GM10248 (cell line): ENCODE measurements around the gene SAMD4B.
"Not testable (repeated sequence)": the region's sequence is repeated elsewhere in the genome, so short reads cannot be mapped to it uniquely, and the experiment has no call there.

Experiments
- CTCF ChIA-PET: fragments of 300-600 bp; sonication (Branson Sonifier 250); formaldehyde crosslinking; extraction: SDS; loops from one replicate; lab custom pipeline; 2021; ENCODE audit warnings: antibody characterized with exemption; lab: Yijun Ruan, JAX
- POLR2A ChIA-PET: fragments of 350-650 bp; sonication (Branson Sonifier 250); formaldehyde crosslinking; extraction: SDS; loops from one replicate; lab custom pipeline; 2020; ENCODE audit warnings: antibody characterized with exemption; lab: Yijun Ruan, JAX
- DNase-seq: peaks from one replicate; pipeline ENCODE4 v3.0.0; 2012; ENCODE audit errors: extremely low spot score
- TF ChIP-seq, protein P1 (sequence below): IDR thresholded peaks from 2 replicates; pipeline ENCODE4 v1.5.1; 2012; ENCODE audit warnings: mild to moderate bottlenecking, low read depth; ENCODE audit errors: extremely low read depth, missing control alignments, control extremely low read depth

Gene SAMD4B

DNA sequence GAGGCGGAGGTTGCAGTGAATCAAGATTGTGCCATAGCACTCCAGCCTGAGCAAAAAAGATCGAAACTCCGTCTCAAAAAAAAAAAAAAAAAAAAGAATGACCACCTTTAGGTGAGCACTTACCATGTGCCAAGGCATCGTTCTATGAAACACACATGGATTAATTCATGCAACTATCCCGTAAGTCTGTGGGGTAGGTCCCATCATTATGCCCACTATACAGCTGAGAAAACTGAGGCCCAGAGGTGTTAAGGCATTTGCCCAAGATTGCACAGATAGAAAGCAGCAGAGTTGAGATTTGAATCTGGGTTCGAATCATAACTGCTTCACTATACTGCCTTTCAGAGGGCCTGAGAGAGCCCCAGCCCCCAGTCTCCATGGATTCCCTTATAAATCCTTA, 8.7 kb upstream of the SAMD4B start:
- DNase-seq = no peak
- ChIA-PET CTCF (interaction anchor here (0.9 to 1.2 kb wide), 3 partner anchors 9 to 78 kb away, joined by 3 read pairs; partner anchors contain the start of gene SAMD4B), POLR2A (no interaction called here)
- TF ChIP-seq, protein P1, sequence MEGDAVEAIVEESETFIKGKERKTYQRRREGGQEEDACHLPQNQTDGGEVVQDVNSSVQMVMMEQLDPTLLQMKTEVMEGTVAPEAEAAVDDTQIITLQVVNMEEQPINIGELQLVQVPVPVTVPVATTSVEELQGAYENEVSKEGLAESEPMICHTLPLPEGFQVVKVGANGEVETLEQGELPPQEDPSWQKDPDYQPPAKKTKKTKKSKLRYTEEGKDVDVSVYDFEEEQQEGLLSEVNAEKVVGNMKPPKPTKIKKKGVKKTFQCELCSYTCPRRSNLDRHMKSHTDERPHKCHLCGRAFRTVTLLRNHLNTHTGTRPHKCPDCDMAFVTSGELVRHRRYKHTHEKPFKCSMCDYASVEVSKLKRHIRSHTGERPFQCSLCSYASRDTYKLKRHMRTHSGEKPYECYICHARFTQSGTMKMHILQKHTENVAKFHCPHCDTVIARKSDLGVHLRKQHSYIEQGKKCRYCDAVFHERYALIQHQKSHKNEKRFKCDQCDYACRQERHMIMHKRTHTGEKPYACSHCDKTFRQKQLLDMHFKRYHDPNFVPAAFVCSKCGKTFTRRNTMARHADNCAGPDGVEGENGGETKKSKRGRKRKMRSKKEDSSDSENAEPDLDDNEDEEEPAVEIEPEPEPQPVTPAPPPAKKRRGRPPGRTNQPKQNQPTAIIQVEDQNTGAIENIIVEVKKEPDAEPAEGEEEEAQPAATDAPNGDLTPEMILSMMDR = no peak

DNA sequence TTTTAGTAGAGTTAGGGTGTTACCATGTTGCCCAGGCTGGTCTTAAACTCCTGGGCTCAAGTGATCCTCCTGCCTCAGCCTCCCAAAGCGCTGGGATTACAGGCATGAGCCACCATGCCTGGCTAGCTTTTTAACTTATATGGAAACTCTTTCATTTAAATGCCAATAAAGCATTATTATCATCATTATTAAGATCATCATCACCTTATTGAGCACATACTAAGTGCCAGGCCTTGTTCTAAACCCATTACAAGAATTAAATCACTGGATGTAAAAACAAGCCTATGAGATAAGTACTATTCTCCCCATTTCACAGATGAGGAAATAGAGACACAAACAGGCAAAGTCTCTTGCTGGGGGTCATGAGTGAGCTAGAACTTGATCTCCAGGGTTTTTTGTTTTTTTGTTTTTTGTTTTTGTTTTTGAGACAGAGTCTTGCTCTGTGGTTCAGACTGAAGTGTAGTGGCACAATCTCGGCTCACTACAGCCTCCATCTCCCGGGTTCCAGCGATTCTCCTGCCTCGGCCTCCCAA, 7.7 kb upstream of the SAMD4B start:
- TF ChIP-seq, protein P1 = no peak
- ChIA-PET POLR2A (no interaction called here), CTCF (interaction anchor here (2.9 kb wide), 1 partner anchor 212 kb away, joined by 12 read pairs; no protein-coding TSS in a partner anchor)
- no peak for DNase-seq

DNA sequence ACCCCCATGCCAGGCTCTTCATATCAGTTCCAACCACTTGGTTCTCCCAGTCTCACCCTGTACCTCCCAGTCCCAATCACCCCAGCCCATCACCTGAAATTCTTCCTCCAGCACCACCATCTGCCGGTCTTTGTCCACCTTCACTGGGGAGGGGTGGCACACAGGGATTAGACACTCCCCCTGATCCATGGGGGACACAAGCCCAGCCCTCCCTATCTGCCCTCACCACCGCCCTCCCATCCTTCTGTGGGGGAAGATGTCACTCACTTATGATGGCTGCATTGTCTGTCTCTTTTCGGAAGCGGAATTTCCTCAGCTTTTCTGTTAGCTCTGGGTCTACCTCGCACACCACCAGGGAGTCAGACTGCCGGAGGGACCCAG, 7.1 kb upstream of the SAMD4B start:
- TF ChIP-seq, protein P1 = no peak
- ChIA-PET POLR2A (no interaction called here), CTCF (interaction anchor here (0.6 to 2.9 kb wide), 5 partner anchors 8 to 213 kb away, joined by 3 to 12 read pairs (median 3); no protein-coding TSS in a partner anchor)
- no peak for DNase-seq

DNA sequence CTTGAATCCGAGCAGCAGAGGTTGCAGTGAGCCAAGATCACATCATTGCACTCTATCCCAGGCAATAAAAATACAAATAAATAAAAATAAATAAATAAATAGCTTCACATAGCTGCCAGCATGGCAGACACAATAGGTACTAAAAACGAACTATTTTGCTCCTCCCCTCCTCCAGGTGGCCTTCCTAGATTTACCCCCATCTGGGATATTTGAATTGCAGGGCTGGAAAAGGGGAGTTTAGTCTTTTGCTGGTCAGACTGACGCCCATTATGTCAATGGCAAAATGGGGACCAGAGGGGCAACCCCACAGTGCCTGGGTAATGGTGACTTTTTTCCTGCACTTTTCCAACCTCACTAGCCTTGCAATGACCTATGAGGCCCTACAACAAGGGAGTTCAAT, 5.7 kb upstream of the SAMD4B start:
- ChIA-PET CTCF (interaction anchor here (1.4 to 2.9 kb wide), 3 partner anchors 9 to 214 kb away, joined by 3 to 12 read pairs (median 5); no protein-coding TSS in a partner anchor), POLR2A (no interaction called here)
- TF ChIP-seq, protein P1 = no peak
- no peak for DNase-seq

DNA sequence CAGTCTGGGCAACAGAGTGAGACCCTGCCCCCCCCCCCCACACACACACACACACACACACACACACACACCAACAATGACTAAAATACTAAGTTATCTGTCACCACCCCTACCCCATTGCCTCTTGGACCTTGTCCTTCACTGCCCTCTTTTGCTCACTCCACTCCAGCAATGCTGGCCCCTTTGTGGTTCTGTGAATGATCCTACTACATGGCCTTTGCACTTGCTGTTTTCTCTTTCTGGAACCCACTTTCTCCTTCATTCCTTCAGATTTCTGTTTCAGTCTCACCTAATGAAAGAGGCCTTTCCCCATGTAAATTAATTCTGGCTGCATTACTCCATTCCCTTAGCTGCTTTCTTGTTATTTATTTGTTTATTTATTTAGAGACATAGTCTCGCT, 2.5 kb upstream of the SAMD4B start:
- CTCF ChIA-PET = interaction anchor here (0.9 to 1.2 kb wide), 2 partner anchors 10 to 58 kb away, joined by 3 read pairs; no protein-coding TSS in a partner anchor
- POLR2A ChIA-PET = no interaction called here
- TF ChIP-seq, protein P1 = peak; percentile 4
- no peak for DNase-seq

DNA sequence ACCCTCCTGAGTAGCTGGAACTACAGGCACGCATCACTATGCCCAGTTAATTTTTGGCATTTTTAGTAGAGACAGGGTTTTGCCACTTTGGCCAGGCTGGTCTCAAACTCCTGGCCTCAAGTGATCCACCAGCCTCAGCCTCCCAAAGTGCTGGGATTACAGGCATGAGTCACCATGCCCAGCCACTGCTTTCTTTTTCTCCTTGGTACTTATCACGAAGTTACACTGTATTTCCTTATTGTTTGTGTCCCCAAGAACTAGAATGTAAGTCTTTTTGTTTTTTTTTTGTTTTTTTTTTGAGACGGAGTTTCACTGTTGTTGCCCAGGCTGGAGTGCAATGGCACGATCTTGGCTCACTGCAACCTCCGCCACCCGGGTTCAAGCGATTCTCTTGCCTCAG, 2.1 kb upstream of the SAMD4B start:
- POLR2A ChIA-PET, DNase-seq: not testable (repeated sequence)
- CTCF ChIA-PET = interaction anchor here (0.9 to 3.8 kb wide), 3 partner anchors 10 to 12 kb away, joined by 3 to 16 read pairs (median 7); no protein-coding TSS in a partner anchor

DNA sequence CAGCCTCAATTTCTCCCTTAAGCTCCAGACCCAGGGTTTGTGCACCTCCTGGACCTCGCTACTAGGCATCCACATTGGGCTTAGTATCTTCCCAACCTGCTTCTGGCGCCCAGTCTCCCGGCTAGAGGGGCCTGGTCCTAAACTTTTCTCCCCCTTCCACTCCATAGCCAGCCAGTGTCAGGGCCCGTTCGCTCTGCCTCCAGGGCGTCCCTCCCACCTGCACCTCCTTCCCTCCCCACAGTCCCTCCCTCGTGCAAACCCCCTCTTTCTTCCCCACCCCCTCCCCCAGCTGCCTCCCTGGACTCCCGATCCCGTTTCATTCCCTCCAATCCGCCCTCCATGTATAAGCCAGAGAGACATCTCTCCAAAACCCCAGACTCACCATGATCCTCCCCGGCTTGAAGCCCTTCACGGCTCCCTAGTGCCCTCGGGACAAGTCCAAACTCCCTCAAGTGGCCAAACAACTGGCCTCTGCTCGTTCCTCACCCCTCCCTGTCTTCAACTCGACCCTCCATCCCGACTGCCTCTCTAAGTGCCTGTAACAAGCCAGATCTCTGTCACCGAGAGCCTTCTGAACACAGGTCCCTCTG, 997 bp upstream of the SAMD4B start:
- ChIA-PET CTCF (interaction anchor here (1.3 to 3.8 kb wide), 5 partner anchors 10 to 21 kb away, joined by 5 to 16 read pairs (median 10); no protein-coding TSS in a partner anchor), POLR2A (interaction anchor here (0.6 to 1.3 kb wide), 3 partner anchors 50 to 1720 kb away, joined by 4 to 7 read pairs (median 6); partner anchors contain the start of genes MED29 and PAF1)

More for the DNA sequence above, 997 bp upstream of the SAMD4B start:
- DNase-seq = no peak
- TF ChIP-seq, protein P1 = peak; percentile 5
